Ascending aorta (tissue), 2 donors: ENCODE results near the gene RIC1. TPM values are rescaled to one million over a fixed set of nuclear protein-coding genes. Genes with fewer than 3 reads are reported as not detected.
"Not testable (repeated sequence)": the region's sequence is repeated elsewhere in the genome, so short reads cannot be mapped to it uniquely, and the experiment has no call there.

Source experiments
- DNase-seq, 2 donors: peaks; one replicate each; pipeline ENCODE4 v3.0.0-alpha.2; 2019; ENCODE audit warnings: low spot score in 2 of 2
- H3K27ac ChIP-seq, 2 donors: fragments of 200-600 bp; sonication (generic); one replicate each; pipeline ENCODE4 v1.5.1; 2016 to 2017; ENCODE audit warnings: mild to moderate bottlenecking in 1 of 2
- H3K27me3 ChIP-seq: fragments of 200-600 bp; sonication (generic); one replicate; pipeline ENCODE4 v1.5.1; 2017
- H3K36me3 ChIP-seq, 2 donors: fragments of 200-600 bp; sonication (generic); one replicate each; pipeline ENCODE4 v1.5.1; 2016
- H3K4me1 ChIP-seq, 2 donors: fragments of 200-600 bp; sonication (generic); one replicate each; pipeline ENCODE4 v1.5.1; 2016 to 2017; ENCODE audit warnings: mild to moderate bottlenecking in 1 of 2
- H3K4me3 ChIP-seq, 2 donors: fragments of 200-600 bp; sonication (generic); one replicate each; pipeline ENCODE4 v1.5.1; 2016 to 2017; ENCODE audit warnings: mild to moderate bottlenecking in 1 of 2
- H3K9me3 ChIP-seq, 2 donors: fragments of 200-600 bp; sonication (generic); one replicate each; pipeline ENCODE4 v1.5.1; 2016
- intact Hi-C: fragments of 100-400 bp; cut with DNase I; formaldehyde crosslinking; loops from one replicate; pipeline ENCODE4 v1.15.1; 2023
- total RNA-seq: library from RNA; depleted of rRNA; stranded (reverse); fragments of >200 nt; gene quantifications from one replicate; pipeline ENCODE4 v1.1.0, GENCODE V29; 2016
- TF ChIP-seq, protein P1 (sequence below), 3 experiments: fragments of 200-600 bp in 2 of 3; fragments of 450-650 bp in 1 of 3; sonication (generic) in 2 of 3; IDR thresholded peaks; one replicate each; pipeline ENCODE4 v1.5.1; 2016 to 2019; ENCODE audit warnings: antibody characterized with exemption in 3 of 3, mild to moderate bottlenecking in 1 of 3, moderate library complexity in 1 of 3

Gene RIC1
- total RNA-seq, 1 donor from 2014 or later = 46.7 TPM

DNA sequence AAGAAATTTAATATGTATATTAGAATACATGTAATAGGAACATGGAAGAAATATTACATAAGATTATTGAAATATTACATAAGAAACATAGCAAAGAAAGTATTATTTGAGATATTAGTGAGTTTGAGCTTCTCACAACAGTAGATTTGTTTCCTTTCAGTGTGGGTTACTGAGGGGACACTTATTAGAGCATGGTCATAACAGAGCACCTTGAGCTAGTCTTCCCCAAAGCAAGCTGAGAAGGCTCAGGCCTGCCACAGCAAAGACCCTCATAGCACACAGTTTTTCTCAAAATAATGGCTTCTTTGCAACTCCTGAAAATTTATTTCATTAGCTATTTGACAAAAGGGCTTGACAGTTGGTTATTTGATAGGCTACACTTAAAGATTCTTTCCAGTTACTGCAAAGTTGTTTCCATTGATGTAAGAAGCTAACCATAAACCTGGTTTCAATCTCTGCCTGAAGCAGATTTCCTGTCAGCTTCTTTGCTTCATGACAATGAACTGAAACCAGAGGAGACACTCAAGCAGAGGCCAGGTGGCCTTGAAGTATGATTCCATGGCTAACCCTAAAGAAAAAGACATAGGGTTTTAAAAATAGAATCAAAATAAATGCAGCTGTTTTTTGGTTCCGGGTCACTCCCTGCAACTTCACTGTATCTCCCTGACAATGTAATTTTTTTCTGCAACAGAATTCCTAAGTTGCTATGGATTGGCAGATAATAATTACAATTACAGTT lies 135.4 kb downstream of the RIC1 start:
- Histone ChIP-seq H3K27me3 (no peaks in the 10 kb centered on the region), H3K9me3 (no peaks in the 10 kb centered on the region), H3K36me3 (peaks cover 46 to 75% of the 10 kb centered on the region in 2 donors), H3K27ac (no peak overlapping the region), H3K4me1 (no peaks in the 10 kb centered on the region), H3K4me3 (no peak overlapping the region)
- DNase-seq = no peak
- intact Hi-C loops = no loop called here
- TF ChIP-seq, protein P1, sequence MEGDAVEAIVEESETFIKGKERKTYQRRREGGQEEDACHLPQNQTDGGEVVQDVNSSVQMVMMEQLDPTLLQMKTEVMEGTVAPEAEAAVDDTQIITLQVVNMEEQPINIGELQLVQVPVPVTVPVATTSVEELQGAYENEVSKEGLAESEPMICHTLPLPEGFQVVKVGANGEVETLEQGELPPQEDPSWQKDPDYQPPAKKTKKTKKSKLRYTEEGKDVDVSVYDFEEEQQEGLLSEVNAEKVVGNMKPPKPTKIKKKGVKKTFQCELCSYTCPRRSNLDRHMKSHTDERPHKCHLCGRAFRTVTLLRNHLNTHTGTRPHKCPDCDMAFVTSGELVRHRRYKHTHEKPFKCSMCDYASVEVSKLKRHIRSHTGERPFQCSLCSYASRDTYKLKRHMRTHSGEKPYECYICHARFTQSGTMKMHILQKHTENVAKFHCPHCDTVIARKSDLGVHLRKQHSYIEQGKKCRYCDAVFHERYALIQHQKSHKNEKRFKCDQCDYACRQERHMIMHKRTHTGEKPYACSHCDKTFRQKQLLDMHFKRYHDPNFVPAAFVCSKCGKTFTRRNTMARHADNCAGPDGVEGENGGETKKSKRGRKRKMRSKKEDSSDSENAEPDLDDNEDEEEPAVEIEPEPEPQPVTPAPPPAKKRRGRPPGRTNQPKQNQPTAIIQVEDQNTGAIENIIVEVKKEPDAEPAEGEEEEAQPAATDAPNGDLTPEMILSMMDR (IDR thresholded peaks at IDR 0.05) = no peak

DNA sequence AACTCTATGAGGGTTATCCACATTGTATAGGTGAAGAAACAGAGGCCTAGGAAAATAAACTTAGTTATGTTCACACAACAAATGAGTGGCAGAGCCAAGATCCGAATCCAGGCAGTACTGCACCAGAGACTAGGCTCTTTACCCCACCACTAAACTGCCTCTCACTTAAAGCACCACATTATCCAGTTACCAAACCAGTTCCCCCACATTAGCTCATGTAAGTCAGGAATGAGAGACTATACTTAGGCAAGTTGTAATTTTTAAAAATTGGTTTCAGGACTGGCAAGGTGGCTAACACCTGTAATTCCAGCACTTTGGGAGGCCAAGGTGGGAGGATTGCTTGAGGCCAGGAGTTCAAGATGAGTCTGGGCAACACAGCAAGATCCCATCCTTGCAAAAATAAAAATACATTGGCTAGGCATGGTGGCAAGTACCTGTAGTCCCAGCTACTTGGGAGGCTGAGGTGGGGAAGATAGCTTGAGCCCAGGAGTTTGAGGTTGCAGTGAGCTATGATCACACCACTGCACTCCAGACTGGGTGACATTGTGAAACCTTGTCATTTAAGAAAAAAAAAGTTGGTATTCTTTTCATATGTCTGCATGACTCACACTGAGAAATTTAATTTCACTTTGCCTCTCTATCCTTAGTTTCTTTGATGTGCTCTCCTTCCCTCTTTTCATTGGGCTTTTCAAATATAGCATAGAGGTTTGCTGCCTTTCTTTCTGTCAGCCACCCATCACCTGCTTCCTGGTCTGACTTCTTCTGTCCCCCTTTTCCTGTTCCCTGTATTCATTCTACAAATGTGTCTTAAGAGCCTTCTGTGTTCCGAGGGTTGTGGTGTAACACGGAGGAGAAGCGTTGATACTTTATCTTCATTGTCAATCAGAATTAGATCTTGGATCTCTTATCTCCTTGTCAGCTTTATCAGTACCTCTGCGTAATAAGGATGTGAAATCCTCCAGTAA lies 139.3 kb downstream of the RIC1 start:
- Histone ChIP-seq H3K27ac (no peak overlapping the region), H3K27me3 (no peaks in the 10 kb centered on the region), H3K36me3 (peaks cover 64 to 96% of the 10 kb centered on the region in 2 donors), H3K9me3 (no peaks in the 10 kb centered on the region), H3K4me1 (no peaks in the 10 kb centered on the region), H3K4me3 (no peak overlapping the region)
- intact Hi-C loops = no loop called here
- no peak for DNase-seq
- TF ChIP-seq, protein P1 (IDR thresholded peaks at IDR 0.05) = no peak

DNA sequence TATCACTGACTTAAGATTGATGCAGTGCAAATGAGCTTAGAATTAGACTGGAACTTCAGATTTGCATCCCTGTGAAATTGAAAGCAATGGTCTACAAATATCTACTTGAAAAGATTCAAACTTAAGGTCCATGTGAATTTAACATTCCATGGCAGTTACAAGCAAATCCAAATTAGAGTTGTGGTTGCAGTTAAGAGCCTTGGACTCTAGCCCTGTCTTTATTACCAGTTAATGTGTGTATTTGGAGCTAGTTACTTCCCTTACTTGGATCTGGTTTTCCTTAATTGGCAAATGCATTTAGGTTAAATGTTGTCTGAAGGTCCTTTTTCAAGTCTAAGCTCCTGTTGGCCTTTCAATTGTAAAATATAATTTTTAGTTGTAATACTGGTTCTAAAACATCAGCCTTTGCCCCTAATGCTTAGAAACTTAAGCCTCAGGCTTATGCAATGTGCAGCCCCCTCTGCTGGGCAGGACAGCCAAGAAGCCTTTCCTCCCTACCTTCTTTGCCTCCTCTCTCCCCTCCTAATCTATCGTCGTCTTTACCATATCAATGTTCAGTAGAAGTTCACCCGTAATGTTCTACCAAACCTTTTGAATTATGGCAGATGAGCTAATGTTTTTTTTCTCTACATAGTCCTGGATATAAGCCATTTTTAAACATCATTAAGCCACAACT lies 144.6 kb downstream of the RIC1 start:
- Histone ChIP-seq H3K36me3 (peaks cover 64 to 97% of the 10 kb centered on the region in 2 donors), H3K9me3 (peaks cover under 1 to 21% of the 10 kb centered on the region in 2 donors), H3K27ac (no peak overlapping the region), H3K4me3 (no peak overlapping the region), H3K4me1 (no peaks in the 10 kb centered on the region), H3K27me3 (no peaks in the 10 kb centered on the region)
- no peak for DNase-seq
- TF ChIP-seq, protein P1 (IDR thresholded peaks at IDR 0.05) = no peak
- intact Hi-C loops = no loop called here

DNA sequence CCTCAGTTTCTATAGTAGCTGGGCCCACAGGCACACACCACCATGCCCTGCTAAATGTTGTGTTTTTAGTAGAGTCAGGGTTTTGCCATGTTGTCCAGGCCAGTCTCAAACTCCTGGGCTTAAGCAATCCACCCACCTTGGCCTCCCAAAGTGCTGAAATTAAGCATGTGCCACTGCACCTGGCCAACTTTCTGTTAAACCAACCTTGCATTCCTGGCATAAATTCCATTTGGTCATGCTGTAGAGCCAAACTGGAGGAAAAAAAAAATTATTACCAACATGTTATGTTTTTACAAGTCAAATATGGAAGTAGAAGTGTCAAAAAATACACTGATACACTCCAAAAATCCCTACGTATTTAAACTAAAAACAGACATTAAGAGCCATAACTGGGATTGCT lies 149.9 kb downstream of the RIC1 start:
- intact Hi-C loops = no loop called here
- DNase-seq = no peak
- Histone ChIP-seq H3K27me3 (no peaks in the 10 kb centered on the region), H3K36me3 (peaks cover 48 to 96% of the 10 kb centered on the region in 2 donors), H3K4me1 (no peaks in the 10 kb centered on the region), H3K9me3 (peaks cover 26 to 72% of the 10 kb centered on the region in 2 donors), H3K27ac (no peak overlapping the region), H3K4me3 (no peak overlapping the region)
- TF ChIP-seq, protein P1 (IDR thresholded peaks at IDR 0.05) = no peak

DNA sequence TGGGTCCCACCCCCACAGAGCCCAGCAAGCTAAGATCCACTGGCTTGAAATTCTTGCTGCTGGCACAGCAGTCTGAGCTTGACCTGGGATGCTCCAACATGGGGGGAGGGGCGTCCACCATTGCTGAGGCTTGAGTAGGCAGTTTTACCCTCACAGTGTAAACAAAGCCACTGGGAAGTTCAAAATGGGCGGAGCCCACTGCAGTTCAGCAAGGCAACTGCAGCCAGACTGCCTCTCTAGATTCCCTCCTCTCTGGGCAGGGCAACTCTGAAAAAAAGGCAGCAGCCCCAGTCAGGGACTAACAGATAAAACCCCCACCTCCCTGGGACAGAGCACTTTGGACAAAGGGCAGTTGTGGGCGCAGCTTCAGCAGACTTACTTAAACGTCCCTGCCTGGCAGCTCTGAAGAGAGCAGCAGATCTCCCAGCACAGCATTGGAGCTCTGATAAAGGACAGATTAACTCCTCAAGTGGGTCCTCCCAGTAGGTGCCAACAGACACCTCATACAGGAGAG lies 150.9 kb downstream of the RIC1 start:
- H3K27ac ChIP-seq, H3K4me1 ChIP-seq, H3K4me3 ChIP-seq, intact Hi-C loops, H3K27me3 ChIP-seq, DNase-seq: not testable (repeated sequence)
- Histone ChIP-seq H3K36me3 (peaks cover 38 to 96% of the 10 kb centered on the region in 2 donors), H3K9me3 (peaks cover 26 to 82% of the 10 kb centered on the region in 2 donors)

DNA sequence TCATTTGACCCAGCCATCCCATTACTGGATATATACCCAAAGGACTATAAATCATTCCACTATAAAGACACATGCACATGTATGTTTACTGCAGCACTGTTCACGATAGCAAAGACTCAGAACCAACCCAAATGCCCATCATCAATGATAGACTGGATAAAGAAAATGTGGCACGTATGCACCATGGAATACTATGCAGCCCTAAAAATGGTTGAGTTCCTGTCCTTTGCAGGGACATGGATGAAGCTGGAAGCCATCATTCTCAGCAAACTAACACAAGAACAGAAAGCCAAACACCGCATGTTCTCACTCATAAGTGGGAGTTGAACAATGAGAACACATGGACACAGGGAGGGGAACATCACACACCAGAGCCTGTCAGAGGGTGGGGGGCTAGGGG lies 154.5 kb downstream of the RIC1 start:
- DNase-seq, H3K27me3 ChIP-seq, H3K4me3 ChIP-seq, H3K27ac ChIP-seq, H3K4me1 ChIP-seq, intact Hi-C loops: not testable (repeated sequence)
- peaks cover 26 to 73% of the 10 kb centered on the region in 2 donors for H3K9me3 ChIP-seq
- H3K36me3 ChIP-seq = peaks cover 39 to 86% of the 10 kb centered on the region in 2 donors
